NB4 (cell line): ENCODE data around the gene MAP4K1.

ENCODE experiments used
- CTCF ChIP-seq: IDR thresholded peaks from one replicate; pipeline ENCODE4 v1.5.1; 2012; ENCODE audit warnings: low read depth, low read length
- POLR2A ChIP-seq: IDR thresholded peaks from 2 replicates; pipeline ENCODE4 v1.6.1; 2011; ENCODE audit warnings: mild to moderate bottlenecking; ENCODE audit not compliant: insufficient read length; ENCODE audit errors: extremely low read depth

GRCh38 chr19:38655148-38655824 is 37.5 kb upstream of the MAP4K1 start:
- TF ChIP-seq CTCF (no peak), POLR2A (no peak)
